ENCODE measurements around the gene OIT3. TPM values are rescaled to one million over a fixed set of nuclear protein-coding genes. Genes with fewer than 3 reads are reported as not detected.

OIT3 gene
- total and polyA plus RNA-seq, 2 of the 8 experiments (the other 6 are each of a cell fraction or from before 2014, with no cell fraction given) = not detected

DNA sequence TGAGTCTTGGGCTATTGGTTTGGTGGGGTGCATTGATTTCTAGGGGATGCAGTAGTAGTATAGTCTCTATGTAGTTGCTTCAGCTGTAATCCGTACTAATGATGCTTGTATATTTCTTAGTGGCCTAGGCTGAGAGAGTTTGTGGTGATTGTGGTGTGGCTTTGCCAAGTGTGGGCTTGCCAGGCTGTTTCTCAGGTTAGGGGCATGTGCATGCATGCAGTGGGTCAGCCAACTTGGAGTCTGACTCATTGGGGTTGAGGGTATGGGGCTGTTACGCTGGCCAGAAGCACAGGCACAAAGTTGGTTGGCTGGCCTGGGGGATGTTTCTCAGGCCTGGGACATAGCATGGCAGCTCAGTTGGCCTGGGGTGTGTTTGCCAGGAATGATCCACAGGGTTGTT is 86.8 kb downstream of the OIT3 start:
- no peak for FAIRE-seq
- H3K79me2 ChIP-seq (ENCODE audit: control insufficient read depth in 1 of 2, insufficient read depth in 2 of 2, low read length in 2 of 2) = no peaks in the 10 kb centered on the region
- H3K27me3 ChIP-seq (replicated peaks in 1 of 4; ENCODE audit: control insufficient read depth in 3 of 4, extremely low read depth in 1 of 4, insufficient read depth in 3 of 4, low read length in 3 of 4) = no peaks in the 10 kb centered on the region
- peaks cover 3% of the 10 kb centered on the region; the same call in 1 of the 2 replicates for H3K23me2 ChIP-seq (ENCODE audit: low read depth, low read length)
- WGBS, 2 experiments (ENCODE audit: extremely low coverage in 1 of 2, insufficient coverage in 1 of 2, insufficient read length in 1 of 2, insufficient replicate concordance in 2 of 2, low coverage in 1 of 2, low lambda C conversion rate in 2 of 2, missing lambda C conversion rate in 1 of 2) = 91% methylated on average over 2 of the region's 2 CpGs; no CpG with 5 or more reads in 1 of the 2 experiments
- H3K4ac ChIP-seq (replicated peaks; ENCODE audit: insufficient read length, low read depth, low read length) = no peak overlapping the region
- no peaks in the 10 kb centered on the region for H4K20me1 ChIP-seq (replicated peaks in 1 of 2; ENCODE audit: control insufficient read depth in 1 of 2, insufficient read depth in 2 of 2, low read length in 2 of 2)
- H2BK15ac ChIP-seq (ENCODE audit: low read length) = no peak overlapping the region
- no peak overlapping the region for H3K9ac ChIP-seq (replicated peaks in 1 of 4; ENCODE audit: extremely low read depth in 1 of 4, low read depth in 3 of 4, low read length in 3 of 4)
- no peak overlapping the region for H2BK120ac ChIP-seq (replicated peaks; ENCODE audit: low read depth, low read length)
- no peak overlapping the region for H4K8ac ChIP-seq (ENCODE audit: extremely low read depth, insufficient read depth, low read length)
- peaks cover 0 to 2% (median under 1%) of the 10 kb centered on the region in 4 experiments; a peak in 1 of 8 replicates for H3K36me3 ChIP-seq (ENCODE audit: control insufficient read depth in 2 of 4, insufficient read depth in 4 of 4, low read length in 3 of 4)
- H3K27ac ChIP-seq (ENCODE audit: low read depth, low read length) = no peak overlapping the region
- no peaks in the 10 kb centered on the region for H3K4me1 ChIP-seq (replicated peaks in 1 of 4; ENCODE audit: control insufficient read depth in 3 of 4, insufficient read depth in 4 of 4, low read length in 3 of 4)
- H2BK20ac ChIP-seq (ENCODE audit: low read length) = no peak overlapping the region
- no peak overlapping the region for H2BK5ac ChIP-seq (ENCODE audit: low read depth, low read length)
- no peaks in the 10 kb centered on the region for H3K79me1 ChIP-seq (ENCODE audit: low read depth, low read length)
- DNase-seq (ENCODE audit: low read depth in 1 of 2, low spot score in 2 of 2) = no peak
- no peak overlapping the region for H3K23ac ChIP-seq (ENCODE audit: insufficient read length)
- ChIA-PET POLR2A (ENCODE audit: partially characterized antibody) (no interaction called here), CTCF (ENCODE audit: partially characterized antibody) (no interaction called here)
- H2BK12ac ChIP-seq (ENCODE audit: low read depth, low read length) = no peak overlapping the region
- no peak overlapping the region for H3K14ac ChIP-seq (ENCODE audit: insufficient read length)
- no peak overlapping the region for H2AFZ ChIP-seq (ENCODE audit: low read length)
- H3K56ac ChIP-seq (replicated peaks; ENCODE audit: insufficient read length, low read depth, low read length) = no peak overlapping the region
- no peak overlapping the region for H4K91ac ChIP-seq (replicated peaks; ENCODE audit: insufficient read length, low read length)
- no peak overlapping the region for H3K4me3 ChIP-seq (ENCODE audit: extremely low read depth in 1 of 4, insufficient read depth in 2 of 4, low read depth in 3 of 4, low read length in 4 of 4)
- H3K4me2 ChIP-seq (ENCODE audit: insufficient read depth in 1 of 2, low read depth in 2 of 2, low read length in 2 of 2) = no peak overlapping the region
- no peak overlapping the region for H2AK5ac ChIP-seq (ENCODE audit: low read depth, low read length)
- H3K9me3 ChIP-seq (ENCODE audit: insufficient read depth in 2 of 2, low read depth in 1 of 2, low read length in 1 of 2) = peaks cover 0 to 17% of the 10 kb centered on the region in 2 experiments; a peak in 1 of 4 replicates
- H4K5ac ChIP-seq (ENCODE audit: insufficient read length, low read depth, low read length) = no peak overlapping the region
- H3K18ac ChIP-seq (ENCODE audit: extremely low read depth, low read length) = no peak overlapping the region
- TF ChIP-seq RFX5 (IDR thresholded peaks at IDR 0.05; ENCODE audit: borderline replicate concordance, low read depth, low read length) (no peak), SIN3A (conservative IDR thresholded peaks at IDR 0.05 in 1 of 2, IDR thresholded peaks at IDR 0.05 in 1 of 2; ENCODE audit: low read depth in 1 of 2, low read length in 2 of 2) (no peak), SIRT6 (IDR thresholded peaks at IDR 0.05; ENCODE audit: low read length) (no peak), KDM5A (IDR thresholded peaks at IDR 0.05; ENCODE audit: low read length) (no peak)

All from H1 (cell line).